SJSA1 (cell line): ENCODE data around the gene NACA. TPM values are rescaled to one million over a fixed set of nuclear protein-coding genes. Genes with fewer than 3 reads are reported as not detected.
"Not testable (repeated sequence)": the region's sequence is repeated elsewhere in the genome, so short reads cannot be mapped to it uniquely, and the experiment has no call there.

Experiments
- DNase-seq, 2 experiments: peaks; one replicate each; pipeline ENCODE4 v3.0.0-alpha.2; 2015 to 2020; ENCODE audit warnings: low spot score in 2 of 2, low read depth in 1 of 2
- H3K27ac ChIP-seq: fragments of 250-450 bp; sonication (Bioruptor Pico); 2 replicates; pipeline ENCODE4 v1.5.1; 2020; ENCODE audit warnings: mild to moderate bottlenecking, moderate library complexity
- H3K27me3 ChIP-seq: fragments of 250-450 bp; sonication (Bioruptor Pico); replicated peaks from 2 replicates; pipeline ENCODE4 v1.5.1; 2020; ENCODE audit warnings: mild to moderate bottlenecking, moderate library complexity
- H3K36me3 ChIP-seq: fragments of 250-450 bp; sonication (Bioruptor Pico); 2 replicates; pipeline ENCODE4 v1.5.1; 2020; ENCODE audit warnings: mild to moderate bottlenecking
- H3K4me1 ChIP-seq: fragments of 250-450 bp; sonication (Bioruptor Pico); replicated peaks from 2 replicates; pipeline ENCODE4 v1.6.1; 2021; ENCODE audit warnings: mild to moderate bottlenecking
- H3K4me3 ChIP-seq: fragments of 250-450 bp; sonication (Bioruptor Pico); 2 replicates; pipeline ENCODE4 v1.5.1; 2020; ENCODE audit warnings: mild to moderate bottlenecking
- H3K9me3 ChIP-seq: fragments of 250-450 bp; sonication (Bioruptor Pico); replicated peaks from 2 replicates; pipeline ENCODE4 v1.5.1; 2020; ENCODE audit warnings: mild to moderate bottlenecking
- total RNA-seq: library from RNA; depleted of rRNA; stranded (reverse); fragments of >200 nt; shearing (Covaris generic); gene quantifications from 2 replicates; pipeline ENCODE4 v1.2.3, GENCODE V29; 2014

NACA gene
- total RNA-seq, 1 experiment from 2014 or later = 1,148 TPM

- Histone ChIP-seq H3K27ac (peak within 1 kb of the TSS; percentile 77), H3K4me3 (peak within 1 kb of the TSS; percentile 55), H3K27me3 (no peaks in the 10 kb centered on the region), H3K4me1 (peaks cover 4% of the 10 kb centered on the region), H3K9me3 (no peaks in the 10 kb centered on the region), H3K36me3 (peaks cover 9% of the 10 kb centered on the region)
- peak; percentile 86 to 89 for DNase-seq
These were observed 26.9 kb upstream of the NACA start, which contains the start of gene PRIM1 for GRCh38 chr12:56751712-56752598. Gene PRIM1 (minus strand): TSS chr12:56752323. CDS start chr12:56752298, 25 bp downstream.

DNA sequence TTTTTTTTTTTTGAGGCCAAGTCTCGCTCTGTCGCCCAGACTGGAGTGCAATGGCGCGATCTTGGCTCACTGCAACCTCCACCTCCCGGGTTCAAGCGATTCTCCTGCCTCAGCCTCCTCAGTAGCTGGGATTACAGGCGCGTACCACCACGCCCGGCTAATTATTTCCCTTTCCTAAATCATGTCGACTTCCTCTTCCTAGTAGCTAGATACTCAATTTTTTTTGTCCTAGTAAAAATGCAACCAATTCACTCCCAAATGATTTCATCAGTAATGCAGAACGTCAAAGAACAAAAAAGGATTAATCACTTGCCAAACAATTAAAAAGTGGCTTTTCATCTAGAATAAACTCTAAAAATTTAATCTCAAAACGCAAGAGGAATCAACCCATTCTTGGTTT lies 25.5 kb upstream of the NACA start:
- H3K36me3 ChIP-seq = peaks cover 20% of the 10 kb centered on the region
- H3K4me1 ChIP-seq, DNase-seq: not testable (repeated sequence)

GRCh38 chr12:56749853-56750252 lies 24.8 kb upstream of the NACA start:
- no peak overlapping the region for H3K4me3 ChIP-seq
- DNase-seq = no peak
- no peaks in the 10 kb centered on the region for H3K9me3 ChIP-seq
- H3K36me3 ChIP-seq = peaks cover 24% of the 10 kb centered on the region
- no peak overlapping the region for H3K27ac ChIP-seq
- no peaks in the 10 kb centered on the region for H3K27me3 ChIP-seq
- peaks cover 4% of the 10 kb centered on the region for H3K4me1 ChIP-seq

More for the DNA sequence above, 25.5 kb upstream of the NACA start:
- H3K27ac ChIP-seq, H3K27me3 ChIP-seq, H3K4me3 ChIP-seq, H3K9me3 ChIP-seq: not testable (repeated sequence)

DNA sequence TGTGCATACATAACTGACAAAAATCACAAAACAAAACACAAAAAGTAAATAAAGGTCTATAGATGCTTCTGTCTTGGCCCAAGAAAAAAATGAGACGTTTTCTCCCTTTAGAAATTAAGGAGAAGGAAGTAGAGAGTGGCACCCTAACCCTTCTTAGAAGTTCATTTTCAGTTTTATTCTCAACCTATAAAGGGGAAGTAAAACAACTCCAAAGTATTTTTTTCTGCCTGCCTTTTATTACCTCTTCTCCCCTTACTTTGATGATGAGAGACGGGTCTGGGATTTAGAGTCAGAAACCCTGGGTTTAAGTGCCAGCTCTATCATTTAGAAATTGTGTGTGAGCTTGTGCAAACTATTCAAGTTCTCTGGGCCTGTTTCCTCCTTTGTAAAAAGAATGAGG lies 24.3 kb upstream of the NACA start:
- peaks cover 29% of the 10 kb centered on the region for H3K36me3 ChIP-seq
- DNase-seq = no peak
- peaks cover 4% of the 10 kb centered on the region for H3K4me1 ChIP-seq
- no peak overlapping the region for H3K27ac ChIP-seq
- H3K27me3 ChIP-seq = no peaks in the 10 kb centered on the region
- no peaks in the 10 kb centered on the region for H3K9me3 ChIP-seq
- H3K4me3 ChIP-seq = no peak overlapping the region

- Histone ChIP-seq H3K27me3 (no peaks in the 10 kb centered on the region), H3K27ac (no peak overlapping the region), H3K4me1 (peaks cover 12% of the 10 kb centered on the region), H3K9me3 (no peaks in the 10 kb centered on the region), H3K36me3 (peaks cover 43% of the 10 kb centered on the region), H3K4me3 (no peak overlapping the region)
- no peak for DNase-seq
These were observed 3.2 kb upstream of the NACA start for GRCh38 chr12:56728139-56728861.

DNA sequence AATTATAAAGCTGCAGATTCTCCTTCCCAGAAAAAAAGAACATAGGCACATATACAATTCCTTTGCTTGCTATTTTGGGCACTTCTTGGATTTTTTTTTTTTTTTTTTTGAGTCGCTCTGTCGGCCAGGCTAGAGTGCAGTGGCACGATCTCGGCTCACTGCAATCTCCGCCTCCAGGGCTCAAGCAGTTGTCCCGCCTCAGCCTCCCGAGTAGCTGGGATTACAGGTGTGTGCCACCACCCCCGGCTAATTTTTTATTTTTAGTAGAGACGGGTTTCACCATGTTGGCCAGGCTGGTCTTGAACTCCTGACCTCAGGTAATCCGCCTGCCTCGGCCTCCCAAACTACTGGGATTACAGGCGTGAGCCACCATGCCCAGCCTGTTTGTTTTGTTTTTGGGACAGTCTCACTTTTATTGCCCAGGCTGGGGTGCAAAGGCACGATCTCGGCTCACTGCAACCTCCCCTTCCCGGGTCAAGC lies 1.1 kb upstream of the NACA start:
- not testable (repeated sequence) for H3K27me3 ChIP-seq, H3K4me3 ChIP-seq, DNase-seq, H3K9me3 ChIP-seq
- Histone ChIP-seq H3K4me1 (peaks cover 22% of the 10 kb centered on the region), H3K36me3 (peaks cover 55% of the 10 kb centered on the region), H3K27ac (peak overlapping the region; percentile 58)

DNA sequence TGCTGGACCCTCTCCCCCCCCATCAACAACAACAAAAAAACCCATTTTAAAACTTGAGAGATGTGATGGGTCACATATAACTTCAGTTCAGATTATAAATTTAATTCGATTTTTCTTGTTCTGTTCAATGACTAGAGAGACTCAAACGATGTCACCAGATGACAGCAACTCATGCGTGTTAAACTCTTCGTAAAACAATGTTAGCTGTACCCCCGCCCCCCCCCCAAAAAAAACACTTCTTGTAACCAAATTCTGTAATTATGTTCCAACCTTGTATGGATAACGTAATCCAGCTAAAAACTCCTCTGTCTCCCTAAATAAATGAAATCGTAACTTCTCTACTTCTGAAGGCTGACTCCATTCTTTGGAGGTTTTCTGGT lies 614 bp upstream of the NACA start:
- H3K27ac ChIP-seq = peak overlapping the region; percentile 58
- DNase-seq = no peak
- peaks cover 22% of the 10 kb centered on the region for H3K4me1 ChIP-seq
- no peaks in the 10 kb centered on the region for H3K9me3 ChIP-seq
- H3K4me3 ChIP-seq = peak overlapping the region; percentile 61
- H3K27me3 ChIP-seq = no peaks in the 10 kb centered on the region
- H3K36me3 ChIP-seq = peaks cover 56% of the 10 kb centered on the region

DNA sequence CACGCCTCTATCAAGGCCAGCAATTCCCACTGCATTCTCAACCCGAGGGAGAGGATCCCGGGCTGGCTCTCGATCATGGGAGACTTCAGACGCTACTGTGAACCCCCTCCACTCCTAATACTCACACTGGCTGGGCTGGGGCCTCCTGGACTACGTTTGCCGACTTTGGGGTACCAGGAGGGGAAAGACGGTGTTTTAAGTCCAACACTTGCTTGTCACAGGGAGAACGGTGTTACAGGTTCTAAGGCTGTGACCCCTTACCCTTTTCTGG lies 463 bp downstream of the NACA start:
- no peak for DNase-seq
- peak overlapping the region; percentile 61 for H3K4me3 ChIP-seq
- H3K27ac ChIP-seq = peak overlapping the region; percentile 58
- no peaks in the 10 kb centered on the region for H3K9me3 ChIP-seq
- peaks cover 58% of the 10 kb centered on the region for H3K36me3 ChIP-seq
- H3K27me3 ChIP-seq = no peaks in the 10 kb centered on the region
- H3K4me1 ChIP-seq = peaks cover 22% of the 10 kb centered on the region

DNA sequence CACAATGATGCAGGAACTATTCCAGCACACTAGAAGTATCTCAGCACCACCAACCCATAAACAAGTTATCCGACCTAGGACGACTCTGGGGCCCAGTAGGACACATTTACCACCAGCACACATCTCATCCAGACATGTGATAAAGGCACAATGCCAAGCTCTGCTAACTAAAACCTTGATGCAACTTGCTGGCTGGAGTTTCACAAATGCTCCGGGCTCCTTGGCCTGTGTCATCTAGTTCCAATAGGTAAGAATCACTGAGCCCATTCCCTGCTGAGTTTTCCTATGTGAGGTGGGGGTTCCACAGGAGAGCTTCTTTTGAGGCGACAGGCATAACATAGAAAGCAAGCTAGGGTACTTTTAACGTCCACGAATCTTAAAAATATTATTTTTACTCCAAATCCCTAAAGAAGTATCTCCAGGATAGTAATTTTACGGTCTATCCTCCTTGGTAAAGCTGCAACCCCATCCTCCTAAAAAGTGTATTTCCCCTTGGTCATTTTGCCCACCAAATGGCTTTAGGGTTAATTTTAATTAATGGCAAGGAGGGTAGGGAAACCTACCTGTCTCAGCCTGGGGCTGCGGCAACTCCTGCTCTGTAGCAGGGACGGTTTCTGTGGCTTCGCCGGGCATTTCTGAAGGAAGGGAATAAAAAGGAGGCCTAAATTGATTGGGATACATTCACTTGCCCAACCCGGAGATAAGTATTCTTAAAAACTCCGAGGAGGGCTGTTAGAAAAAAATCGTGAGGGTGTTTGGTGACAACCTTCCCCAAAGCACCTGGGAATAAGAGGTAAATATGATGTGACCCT lies 1.0 kb downstream of the NACA start:
- Histone ChIP-seq H3K27ac (peak overlapping the region; percentile 58), H3K4me1 (peaks cover 22% of the 10 kb centered on the region), H3K4me3 (peak overlapping the region; percentile 61), H3K9me3 (no peaks in the 10 kb centered on the region), H3K36me3 (peaks cover 59% of the 10 kb centered on the region), H3K27me3 (no peaks in the 10 kb centered on the region)
- peak in 1 of 2 experiments; percentile 20 for DNase-seq

DNA sequence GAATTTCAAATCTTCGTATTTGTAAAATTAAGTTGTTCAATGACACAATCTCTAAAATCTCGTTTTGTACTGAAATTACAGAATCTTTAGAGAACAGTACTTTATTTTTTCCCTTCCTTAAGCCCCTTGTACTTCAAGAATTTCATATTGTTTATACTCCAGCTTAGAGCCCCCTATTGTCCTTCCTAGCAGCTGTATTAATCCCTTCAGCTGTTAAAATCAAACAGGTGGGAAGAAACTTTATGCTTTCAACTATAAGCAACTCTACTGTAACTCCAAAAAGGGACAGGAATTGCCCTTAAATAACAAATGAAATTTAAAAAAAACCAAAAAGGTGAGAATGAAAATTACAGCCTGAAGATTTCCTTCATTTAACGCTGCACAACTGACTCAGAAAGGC lies 1.7 kb downstream of the NACA start:
- H3K9me3 ChIP-seq = no peaks in the 10 kb centered on the region
- H3K4me3 ChIP-seq = peak overlapping the region; percentile 61
- peaks cover 64% of the 10 kb centered on the region for H3K36me3 ChIP-seq
- no peak overlapping the region for H3K27ac ChIP-seq
- no peaks in the 10 kb centered on the region for H3K27me3 ChIP-seq
- no peak for DNase-seq
- H3K4me1 ChIP-seq = peaks cover 22% of the 10 kb centered on the region

GRCh38 chr12:56722832-56723231 lies 2.3 kb downstream of the NACA start:
- Histone ChIP-seq H3K36me3 (peaks cover 64% of the 10 kb centered on the region), H3K4me1 (peaks cover 22% of the 10 kb centered on the region), H3K9me3 (no peaks in the 10 kb centered on the region), H3K4me3 (no peak overlapping the region), H3K27ac (no peak overlapping the region), H3K27me3 (no peaks in the 10 kb centered on the region)
- DNase-seq = no peak

DNA sequence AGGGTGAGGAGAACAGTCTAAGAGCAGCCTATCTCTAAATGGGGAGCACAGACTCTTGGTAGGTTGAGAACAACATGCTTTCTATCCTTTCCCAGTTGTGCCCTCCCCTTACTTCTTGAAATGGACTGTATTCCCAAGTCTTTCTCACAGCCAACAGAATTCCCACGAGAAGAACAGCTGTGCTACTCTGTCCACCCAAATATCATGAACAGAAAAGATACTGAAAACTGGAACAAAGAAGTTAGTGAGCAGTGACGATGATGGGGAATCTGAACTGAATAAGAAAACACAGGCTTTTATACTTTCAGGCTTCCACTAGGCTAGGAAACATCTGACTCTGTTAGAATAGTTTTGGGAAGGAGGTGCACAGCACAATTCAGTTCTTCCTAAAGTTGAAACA lies 3.4 kb downstream of the NACA start:
- Histone ChIP-seq H3K36me3 (peaks cover 67% of the 10 kb centered on the region), H3K4me1 (peaks cover 22% of the 10 kb centered on the region), H3K9me3 (no peaks in the 10 kb centered on the region), H3K27ac (0 out of 2 replicates have a peak overlapping the region, but pooled peaks have one; percentile 12), H3K27me3 (no peaks in the 10 kb centered on the region), H3K4me3 (no peak overlapping the region)
- no peak for DNase-seq

- Histone ChIP-seq H3K36me3 (peaks cover 72% of the 10 kb centered on the region), H3K9me3 (no peaks in the 10 kb centered on the region), H3K4me1 (peaks cover 22% of the 10 kb centered on the region), H3K27me3 (no peaks in the 10 kb centered on the region), H3K27ac (0 out of 2 replicates have a peak overlapping the region, but pooled peaks have one; percentile 12), H3K4me3 (no peak overlapping the region)
- no peak for DNase-seq
These were observed 3.9 kb downstream of the NACA start for GRCh38 chr12:56721216-56721615.
